ENCODE measurements around the gene DNAJC18.
A peak's percentile ranks its signal among the peaks of the same experiment; 100 is the strongest.
"Not testable (repeated sequence)": the region's sequence is repeated elsewhere in the genome, so short reads cannot be mapped to it uniquely, and the experiment has no call there.

DNAJC18 gene

GRCh38 chr5:139425497-139425896 lies 13.8 kb downstream of the DNAJC18 start:
- no peak for DNase-seq

DNA sequence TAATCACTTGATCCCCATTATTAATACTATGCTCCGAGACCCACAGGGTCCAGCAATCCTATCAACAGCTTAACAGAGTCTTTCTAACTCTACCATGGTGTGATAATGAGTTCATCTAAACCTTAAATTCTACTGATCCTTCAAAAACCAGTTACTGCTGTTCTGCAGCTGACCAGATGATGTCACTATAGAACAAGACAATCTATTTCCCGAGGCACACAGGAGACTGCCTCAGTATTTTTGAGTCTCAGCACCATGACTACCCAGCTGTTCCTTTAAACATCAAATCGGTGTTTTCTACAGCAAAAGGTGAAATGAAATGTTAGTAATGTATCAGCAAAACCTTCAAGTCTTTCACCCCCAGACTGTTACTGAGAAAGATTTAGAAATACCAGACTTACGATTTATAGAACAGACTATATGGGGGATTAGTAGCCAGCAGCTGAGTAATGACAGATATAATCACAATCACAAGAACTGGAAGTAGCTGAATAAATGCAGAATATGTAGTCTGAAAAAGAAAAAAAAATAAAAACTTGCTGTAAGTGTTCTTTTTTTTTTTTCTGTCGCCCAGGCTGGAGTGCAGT lies 16.9 kb downstream of the DNAJC18 start:
- no peak for DNase-seq

GRCh38 chr5:139419226-139420192 lies 19.8 kb downstream of the DNAJC18 start:
- DNase-seq: no peak

DNA sequence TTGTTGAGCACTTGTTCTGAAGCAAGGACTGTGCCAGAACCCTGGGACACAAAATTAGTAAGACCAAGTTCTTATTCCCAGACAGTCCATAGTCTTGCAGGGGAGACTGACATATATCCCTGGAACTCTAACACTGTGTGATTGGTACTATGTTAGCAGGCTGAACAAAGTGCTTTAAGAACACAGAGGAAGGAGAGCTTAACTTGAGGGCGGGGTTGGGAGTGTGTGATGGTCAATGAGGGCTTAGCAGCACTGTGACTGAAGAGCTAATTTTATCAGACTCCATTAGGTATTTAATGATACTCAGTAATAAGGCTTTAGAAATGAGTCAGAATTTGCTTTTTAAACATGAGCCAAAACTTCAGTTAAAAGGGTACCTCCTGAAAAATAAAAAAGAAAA lies 20.5 kb downstream of the DNAJC18 start:
- DNase-seq: no peak

- DNase-seq: no peak
These were observed 22.1 kb downstream of the DNAJC18 start for GRCh38 chr5:139417214-139417613.

GRCh38 chr5:139416651-139417050 lies 22.7 kb downstream of the DNAJC18 start:
- no peak for DNase-seq

GRCh38 chr5:139415869-139416268 lies 23.5 kb downstream of the DNAJC18 start:
- DNase-seq: no peak

DNA sequence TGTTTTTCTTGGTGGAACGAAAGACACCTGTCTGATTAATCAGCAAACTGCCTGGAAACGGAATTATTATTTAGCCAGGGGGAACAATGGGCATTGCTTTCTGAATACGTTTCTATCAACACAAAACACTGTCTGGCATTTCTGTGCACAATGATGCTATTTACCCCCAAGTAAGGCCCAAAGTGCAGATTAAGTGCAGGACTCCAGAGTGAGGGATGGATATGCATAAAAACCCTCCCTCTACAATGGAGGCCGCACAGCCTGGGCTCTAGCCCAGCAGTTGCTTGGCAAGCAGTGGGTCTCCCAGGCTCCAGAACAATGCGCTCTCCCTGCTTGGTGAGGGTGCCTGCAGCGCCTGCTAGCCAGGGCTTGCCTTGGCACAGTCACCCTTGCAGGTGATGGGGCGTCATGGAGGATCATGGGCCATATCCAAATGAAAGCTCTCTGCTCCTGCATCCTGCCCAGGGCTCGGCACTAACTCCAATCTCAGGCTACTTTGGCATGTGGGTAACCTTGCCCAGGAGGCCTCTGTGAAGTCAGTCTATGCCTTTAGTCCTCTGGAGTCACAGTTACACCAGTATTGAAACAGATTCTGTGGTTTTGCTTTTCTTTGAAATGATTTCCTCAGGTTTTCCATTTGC lies 24.0 kb downstream of the DNAJC18 start:
- DNase-seq: no peak

DNA sequence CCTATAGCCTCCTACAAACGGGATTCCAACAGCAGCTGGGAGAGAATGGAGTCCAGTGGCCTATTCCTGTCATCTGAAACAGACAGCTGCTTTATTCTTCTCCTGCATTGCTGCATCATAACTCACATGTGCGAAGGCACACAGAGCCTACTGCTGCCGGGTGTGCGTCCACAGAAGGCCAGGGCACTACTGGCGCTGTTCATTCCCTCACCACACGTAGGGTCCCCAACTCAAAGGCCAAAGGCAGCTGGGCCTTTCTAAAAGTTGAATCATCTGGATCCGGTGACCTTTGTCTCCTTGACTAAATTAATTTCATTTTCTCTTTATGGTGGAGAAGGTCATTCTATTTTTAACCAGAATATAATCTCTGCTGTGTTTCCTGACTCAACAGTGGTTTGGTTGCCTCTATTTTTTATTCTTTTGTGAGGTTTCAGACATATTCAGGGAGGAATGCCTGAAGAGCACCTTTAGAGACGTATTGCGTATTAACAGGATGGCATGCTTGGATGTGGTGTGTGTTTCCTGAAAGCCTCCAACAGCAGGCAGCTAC lies 24.7 kb downstream of the DNAJC18 start:
- DNase-seq: no peak

- DNase-seq: no peak
These were observed 25.4 kb downstream of the DNAJC18 start for GRCh38 chr5:139413963-139414362.

- DNase-seq: no peak
These were observed 26.2 kb downstream of the DNAJC18 start for GRCh38 chr5:139413153-139413552.

DNA sequence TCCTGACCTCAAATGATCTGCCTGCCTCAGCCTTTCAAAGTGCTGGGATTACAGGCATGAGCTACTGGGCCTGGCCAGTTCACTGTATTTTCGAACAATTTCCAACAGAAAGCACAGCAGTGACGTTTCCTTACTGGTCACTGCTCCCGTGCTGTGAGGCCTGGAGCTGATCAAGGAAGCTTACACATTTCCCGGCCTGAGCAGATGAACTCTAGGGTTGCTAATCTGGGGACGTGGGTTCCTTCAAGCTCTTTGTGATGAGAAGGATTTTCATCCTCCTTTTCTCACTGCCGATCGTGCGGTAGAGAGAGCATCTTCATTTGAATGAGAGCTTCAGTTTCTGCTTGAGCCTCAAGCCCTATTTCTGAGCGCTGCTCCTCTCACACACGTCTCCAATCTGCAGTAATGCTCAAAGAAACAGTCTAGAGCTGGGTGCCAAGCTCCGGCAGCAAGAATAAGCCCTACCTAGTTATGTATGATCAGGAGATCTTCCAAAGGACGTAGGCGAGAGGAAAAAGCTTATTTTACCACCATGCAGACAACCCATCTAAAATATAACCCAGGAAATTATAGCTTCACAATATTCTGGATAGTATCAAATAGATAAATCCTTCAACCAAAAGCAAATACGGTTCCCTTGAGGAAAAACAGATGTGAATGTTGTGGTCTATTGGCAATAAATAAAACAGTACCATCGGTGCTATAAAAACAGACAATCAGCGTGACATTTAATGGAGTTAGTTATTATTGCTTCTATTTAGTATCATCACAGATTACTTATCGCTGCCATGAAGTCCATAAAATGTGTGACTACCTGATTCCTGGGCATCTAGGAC lies 28.1 kb downstream of the DNAJC18 start:
- no peak for DNase-seq

- DNase-seq: no peak
These were observed 29.0 kb downstream of the DNAJC18 start for GRCh38 chr5:139410121-139410992.

GRCh38 chr5:139409116-139409515 lies 30.2 kb downstream of the DNAJC18 start:
- not testable (repeated sequence) for DNase-seq

DNA sequence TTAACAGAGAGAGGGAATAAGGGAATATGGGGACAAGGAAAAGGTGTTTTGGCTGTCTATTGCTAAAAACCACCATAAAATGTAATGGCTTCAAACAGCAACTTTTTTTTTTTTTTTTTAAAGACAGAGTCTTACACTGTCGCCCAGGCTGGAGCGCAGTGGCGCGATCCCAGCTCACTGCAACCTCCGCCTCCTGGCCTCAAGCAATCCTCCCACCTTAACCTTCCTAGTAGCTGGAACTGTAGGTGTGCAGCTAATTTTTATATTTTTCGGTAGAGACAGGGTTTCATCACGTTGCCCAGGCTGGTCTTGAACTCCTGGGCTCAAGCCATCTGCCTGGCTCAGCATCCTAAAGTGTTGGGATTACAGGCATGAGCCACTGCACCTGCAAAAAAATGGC lies 31.1 kb downstream of the DNAJC18 start:
- no peak for DNase-seq

DNA sequence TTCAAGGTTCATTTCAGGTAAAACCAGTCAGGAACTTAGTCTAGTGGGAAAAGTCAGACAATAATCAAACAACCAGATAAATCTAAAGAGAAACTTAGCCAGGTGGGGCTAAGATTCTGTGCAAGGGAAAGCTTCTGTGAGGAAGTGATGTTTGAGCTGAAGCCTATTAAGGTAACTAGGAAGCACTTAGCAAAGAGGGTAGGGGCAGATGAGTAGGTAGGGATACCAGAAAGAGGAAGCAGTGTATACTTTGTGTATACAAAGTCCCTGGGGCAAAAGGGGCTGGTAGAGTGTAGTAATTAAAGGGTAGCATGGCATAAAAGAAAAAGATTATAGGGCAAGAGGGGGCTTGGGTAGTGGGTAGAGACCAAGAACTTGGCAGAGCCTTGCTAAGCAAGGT lies 31.8 kb downstream of the DNAJC18 start:
- no peak for DNase-seq

- DNase-seq: no peak
These were observed 32.4 kb downstream of the DNAJC18 start for GRCh38 chr5:139406963-139407362.

GRCh38 chr5:139404484-139404840 lies 34.9 kb downstream of the DNAJC18 start:
- no peak for DNase-seq

DNA sequence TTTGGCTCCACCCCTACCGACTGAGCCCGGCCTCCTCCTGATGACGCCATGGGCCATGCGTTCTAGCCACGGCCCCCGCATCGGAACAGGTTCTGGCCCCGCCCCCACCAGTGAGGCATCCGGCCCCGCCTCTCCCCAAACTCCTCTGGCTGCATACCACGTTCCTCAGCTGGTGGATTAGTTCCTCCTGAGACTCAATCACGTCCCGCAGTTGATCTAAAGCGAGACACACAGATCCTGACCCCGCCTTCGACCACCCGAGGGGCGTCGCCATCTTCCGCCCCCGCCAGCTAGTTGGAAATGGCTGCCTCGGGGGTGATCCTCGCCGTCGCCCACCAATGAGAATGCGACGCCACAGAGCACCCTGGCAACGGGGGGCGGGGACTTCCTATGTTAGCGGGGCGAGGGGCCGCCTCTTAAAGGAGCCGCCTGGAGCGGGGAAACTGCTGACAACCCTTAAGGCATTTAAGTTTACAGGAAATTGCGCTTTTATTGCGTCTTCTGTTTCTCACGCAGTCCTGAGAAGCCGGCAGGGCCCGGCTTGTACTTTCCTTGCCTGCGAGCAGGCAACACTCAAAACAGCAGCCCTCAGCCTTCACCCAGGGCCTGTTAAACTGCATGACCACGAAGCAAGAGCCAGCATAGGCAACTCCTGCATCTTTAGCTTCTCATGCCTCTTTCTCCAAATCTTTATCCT lies 35.4 kb downstream of the DNAJC18 start, which contains the start of gene SPATA24:
TSS of gene SPATA24 (minus strand) at position 303 of the 697 bp plus-strand sequence. CDS start at position 274, 29 bp downstream.
- DNase-seq: peak; percentile 92

DNA sequence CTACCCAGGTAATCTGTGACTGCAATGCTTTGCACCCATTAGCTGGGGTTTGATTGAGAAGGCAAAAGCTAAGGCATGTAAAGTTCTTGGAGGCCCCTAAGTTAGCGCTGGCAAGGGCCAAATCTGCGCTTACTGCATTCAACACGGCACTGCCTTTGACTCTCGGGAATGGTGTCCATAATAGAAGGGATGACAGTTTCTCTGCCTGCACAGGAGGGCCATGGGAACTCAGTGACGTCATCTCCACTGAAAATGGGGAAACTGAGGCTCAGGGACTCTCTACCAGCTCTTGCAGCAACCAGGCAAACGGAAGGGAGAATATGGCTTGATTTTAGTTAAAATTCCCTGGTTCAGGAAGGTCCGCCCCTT lies 35.9 kb downstream of the DNAJC18 start:
- no peak for DNase-seq

Data from NCI-H510A (cell line).